ENCODE data around the gene CNGA1.

DNA sequence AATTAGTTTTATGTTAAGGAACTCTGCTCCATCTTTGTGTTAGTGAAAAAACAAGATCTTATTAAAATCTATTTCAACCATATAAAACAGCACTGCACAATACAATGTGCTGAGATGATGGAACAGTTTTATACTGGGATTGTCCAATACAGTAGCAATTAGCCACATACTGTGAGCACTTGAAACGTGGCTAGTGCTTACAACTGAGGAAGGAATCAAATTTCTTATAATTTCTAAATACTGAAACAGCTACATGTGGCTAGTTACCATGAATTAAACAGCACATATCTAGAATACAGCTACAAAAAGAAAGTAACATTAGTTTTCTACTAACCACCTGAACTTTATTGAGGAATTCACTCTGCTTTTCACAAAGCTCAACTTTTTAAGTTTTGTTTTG lies 116.8 kb downstream of the CNGA1 start:
- TF ChIP-seq, protein P1, sequence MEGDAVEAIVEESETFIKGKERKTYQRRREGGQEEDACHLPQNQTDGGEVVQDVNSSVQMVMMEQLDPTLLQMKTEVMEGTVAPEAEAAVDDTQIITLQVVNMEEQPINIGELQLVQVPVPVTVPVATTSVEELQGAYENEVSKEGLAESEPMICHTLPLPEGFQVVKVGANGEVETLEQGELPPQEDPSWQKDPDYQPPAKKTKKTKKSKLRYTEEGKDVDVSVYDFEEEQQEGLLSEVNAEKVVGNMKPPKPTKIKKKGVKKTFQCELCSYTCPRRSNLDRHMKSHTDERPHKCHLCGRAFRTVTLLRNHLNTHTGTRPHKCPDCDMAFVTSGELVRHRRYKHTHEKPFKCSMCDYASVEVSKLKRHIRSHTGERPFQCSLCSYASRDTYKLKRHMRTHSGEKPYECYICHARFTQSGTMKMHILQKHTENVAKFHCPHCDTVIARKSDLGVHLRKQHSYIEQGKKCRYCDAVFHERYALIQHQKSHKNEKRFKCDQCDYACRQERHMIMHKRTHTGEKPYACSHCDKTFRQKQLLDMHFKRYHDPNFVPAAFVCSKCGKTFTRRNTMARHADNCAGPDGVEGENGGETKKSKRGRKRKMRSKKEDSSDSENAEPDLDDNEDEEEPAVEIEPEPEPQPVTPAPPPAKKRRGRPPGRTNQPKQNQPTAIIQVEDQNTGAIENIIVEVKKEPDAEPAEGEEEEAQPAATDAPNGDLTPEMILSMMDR (IDR thresholded peaks at IDR 0.05) = no peak
- no peak for TF ChIP-seq POLR2A (IDR thresholded peaks at IDR 0.05)

Measured in uterus (tissue), 2 donors.